Lung (tissue), 12 donors: ENCODE data around the gene GREB1L. TPM values are rescaled to one million over a fixed set of nuclear protein-coding genes. Genes with fewer than 3 reads are reported as not detected.

Experiments used
- ATAC-seq: fragments of 200-7000 bp; cut with Tn5 transposase; one replicate; pipeline ENCODE4 v1.9.1; 2020; ENCODE audit warnings: moderate number of reproducible peaks; ENCODE audit not compliant: insufficient read depth, low FRiP score
- DNase-seq, 3 donors: peaks; one replicate each; pipeline ENCODE4 v3.0.0-alpha.2; 2013 to 2017
- H3K27ac ChIP-seq, 2 donors: one replicate each; pipeline ENCODE4 v1.5.1; 2013; ENCODE audit warnings: mild to moderate bottlenecking in 2 of 2, moderate library complexity in 2 of 2, control low read depth in 1 of 2, inconsistent platforms in 1 of 2, low read depth in 1 of 2, low read length in 1 of 2
- H3K27me3 ChIP-seq, 3 donors: one replicate each; pipeline ENCODE4 v1.5.1; 2013; ENCODE audit warnings: low read length in 2 of 3; ENCODE audit not compliant: control insufficient read depth in 3 of 3, insufficient read depth in 3 of 3
- H3K36me3 ChIP-seq, 4 donors: one replicate each; pipeline ENCODE4 v1.5.1; 2013; ENCODE audit warnings: low read length in 4 of 4, mild to moderate bottlenecking in 1 of 4, moderate library complexity in 1 of 4; ENCODE audit not compliant: control insufficient read depth in 4 of 4, insufficient read depth in 4 of 4
- H3K4me1 ChIP-seq, 5 donors: one replicate each; pipeline ENCODE4 v1.5.1; 2013; ENCODE audit warnings: low read length in 5 of 5, mild to moderate bottlenecking in 2 of 5, moderate library complexity in 1 of 5; ENCODE audit not compliant: control insufficient read depth in 5 of 5, insufficient read depth in 5 of 5
- H3K4me3 ChIP-seq: one replicate; pipeline ENCODE4 v1.5.1; 2013; ENCODE audit warnings: mild to moderate bottlenecking, control low read depth, moderate library complexity
- H3K9ac ChIP-seq, 2 donors: one replicate each; pipeline ENCODE4 v1.5.1; 2013; ENCODE audit warnings: low read length in 2 of 2, control low read depth in 1 of 2; ENCODE audit not compliant: insufficient read depth in 1 of 2
- H3K9me3 ChIP-seq, 4 donors: one replicate each; pipeline ENCODE4 v1.5.1; 2013; ENCODE audit warnings: low read length in 3 of 4, mild to moderate bottlenecking in 1 of 4, moderate library complexity in 1 of 4; ENCODE audit not compliant: control insufficient read depth in 4 of 4, insufficient read depth in 3 of 4
- WGBS, 2 donors: extraction: QIAGEN DNeasy Blood & Tissue Kit; methylation state at CpG; one replicate each; pipeline ENCODE4 v1.1.7; 2013; 5-methylcytosine and 5-hydroxymethylcytosine counted together
- polyA plus RNA-seq, 2 donors: library from polyadenylated mRNA; stranded (reverse); fragments of 200-250 nt; gene quantifications; one replicate each; pipeline ENCODE4 v1.2.1, GENCODE V29; 2013
- total RNA-seq, 2 donors: library from RNA; depleted of rRNA in 1 of 2; stranded (reverse); fragments of >200 nt in 1 of 2; gene quantifications; one replicate each; pipeline ENCODE4 v1.2.1, GENCODE V29; 2014 to 2021
- TF ChIP-seq, protein P1 (sequence below): IDR thresholded peaks from 2 replicates; pipeline ENCODE4 v1.5.1; 2012; ENCODE audit warnings: mild to moderate bottlenecking; ENCODE audit errors: control extremely low read depth, extremely low read depth
- donor health status: control.
- donor health status: control.
- donor health status: Bipolar disorder and iron deficiency.
- donor health status: healthy.
- donor health status: DM: yes; HTN: yes; CAD: no.

The GREB1L gene
- total and polyA plus RNA-seq, 4 donors = 0.08 to 1.2 (median 0.41) TPM

DNA sequence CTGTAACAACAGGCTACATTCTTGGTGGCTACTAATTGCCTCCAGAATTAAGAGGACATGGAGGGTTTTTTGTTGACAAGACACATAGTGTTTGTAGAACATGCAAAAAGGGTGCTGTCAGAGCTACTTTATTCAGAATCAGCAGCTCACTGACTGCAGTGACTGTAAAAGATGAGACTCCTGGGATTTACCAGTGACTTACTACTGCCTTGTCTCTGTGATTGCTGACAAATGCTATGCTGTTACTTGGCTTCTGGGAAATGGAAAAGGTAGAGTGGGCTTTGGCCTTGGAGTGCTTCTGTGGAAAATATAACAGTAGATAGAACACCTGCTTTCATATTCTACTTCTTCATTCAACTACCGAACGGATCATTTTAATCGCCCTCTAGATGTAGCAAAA, 47.8 kb downstream of the GREB1L start:
- H3K27ac ChIP-seq = no peak overlapping the region
- DNase-seq = no peak
- H3K36me3 ChIP-seq = no peaks in the 10 kb centered on the region
- no peak overlapping the region for H3K4me3 ChIP-seq
- peaks cover 0 to 2% (median 0%) of the 10 kb centered on the region in 5 donors for H3K4me1 ChIP-seq
- TF ChIP-seq, protein P1, sequence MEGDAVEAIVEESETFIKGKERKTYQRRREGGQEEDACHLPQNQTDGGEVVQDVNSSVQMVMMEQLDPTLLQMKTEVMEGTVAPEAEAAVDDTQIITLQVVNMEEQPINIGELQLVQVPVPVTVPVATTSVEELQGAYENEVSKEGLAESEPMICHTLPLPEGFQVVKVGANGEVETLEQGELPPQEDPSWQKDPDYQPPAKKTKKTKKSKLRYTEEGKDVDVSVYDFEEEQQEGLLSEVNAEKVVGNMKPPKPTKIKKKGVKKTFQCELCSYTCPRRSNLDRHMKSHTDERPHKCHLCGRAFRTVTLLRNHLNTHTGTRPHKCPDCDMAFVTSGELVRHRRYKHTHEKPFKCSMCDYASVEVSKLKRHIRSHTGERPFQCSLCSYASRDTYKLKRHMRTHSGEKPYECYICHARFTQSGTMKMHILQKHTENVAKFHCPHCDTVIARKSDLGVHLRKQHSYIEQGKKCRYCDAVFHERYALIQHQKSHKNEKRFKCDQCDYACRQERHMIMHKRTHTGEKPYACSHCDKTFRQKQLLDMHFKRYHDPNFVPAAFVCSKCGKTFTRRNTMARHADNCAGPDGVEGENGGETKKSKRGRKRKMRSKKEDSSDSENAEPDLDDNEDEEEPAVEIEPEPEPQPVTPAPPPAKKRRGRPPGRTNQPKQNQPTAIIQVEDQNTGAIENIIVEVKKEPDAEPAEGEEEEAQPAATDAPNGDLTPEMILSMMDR = no peak
- H3K9ac ChIP-seq = no peak overlapping the region
- ATAC-seq = no peak
- 96 to 97% methylated on average over 3 of the region's 3 CpGs for WGBS, 2 donors
- no peaks in the 10 kb centered on the region for H3K27me3 ChIP-seq
- H3K9me3 ChIP-seq = no peaks in the 10 kb centered on the region

DNA sequence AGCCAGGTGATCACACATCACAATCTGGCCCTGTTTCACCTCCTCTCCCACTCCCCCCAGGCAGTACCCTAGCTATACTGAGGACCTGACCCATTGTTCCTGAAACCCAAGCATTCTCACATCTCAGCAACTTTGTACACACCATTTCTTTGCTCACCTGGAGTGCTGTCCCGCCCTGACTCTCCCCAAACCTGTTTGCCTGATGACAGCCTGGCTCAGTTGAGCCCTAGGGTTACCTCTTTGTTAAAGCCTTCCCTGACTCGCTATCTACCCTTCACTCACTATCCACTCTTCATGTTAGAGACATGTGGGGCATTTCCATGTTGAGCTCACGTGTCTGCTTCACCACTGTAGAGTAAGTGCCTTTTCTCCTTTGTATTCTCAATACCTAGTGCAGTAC, 49.1 kb downstream of the GREB1L start:
- no peaks in the 10 kb centered on the region for H3K9me3 ChIP-seq
- ATAC-seq (no peak), DNase-seq (peak in 2 of 3 donors; percentile 19 to 35)
- H3K9ac ChIP-seq = no peak overlapping the region
- H3K27ac ChIP-seq = no peak overlapping the region
- WGBS, 2 donors = 68 to 72% methylated on average over 3 of the region's 3 CpGs
- H3K4me3 ChIP-seq = no peak overlapping the region
- H3K4me1 ChIP-seq = peaks cover 0 to 2% (median 0%) of the 10 kb centered on the region in 5 donors
- no peaks in the 10 kb centered on the region for H3K27me3 ChIP-seq
- no peaks in the 10 kb centered on the region for H3K36me3 ChIP-seq
- TF ChIP-seq, protein P1 = no peak

DNA sequence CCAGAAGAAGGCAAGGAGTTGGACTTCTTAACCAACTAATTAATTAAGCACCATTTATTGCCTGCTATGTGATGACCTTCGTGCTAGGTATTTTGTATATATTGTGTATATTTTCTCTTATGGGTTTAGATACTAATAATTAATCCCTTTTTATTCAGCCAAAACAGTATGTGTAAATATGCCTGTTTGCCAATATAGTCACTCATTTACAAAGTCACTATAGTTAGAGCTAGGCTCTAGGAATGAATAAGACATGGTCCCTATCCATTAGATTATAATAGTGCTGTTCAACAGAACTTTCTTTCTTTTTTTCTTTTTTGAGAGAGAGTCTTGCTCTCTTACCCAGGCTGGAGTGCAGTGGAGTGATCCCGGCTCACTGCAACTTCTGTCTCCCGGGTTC, 51.4 kb downstream of the GREB1L start:
- Histone ChIP-seq H3K27me3 (no peaks in the 10 kb centered on the region), H3K9ac (no peak overlapping the region), H3K27ac (no peak overlapping the region), H3K9me3 (no peaks in the 10 kb centered on the region), H3K4me1 (peaks cover 0 to 2% (median 0%) of the 10 kb centered on the region in 5 donors), H3K36me3 (no peaks in the 10 kb centered on the region), H3K4me3 (no peak overlapping the region)
- no peak for ATAC-seq
- TF ChIP-seq, protein P1 = no peak
- WGBS, 2 donors = 94 to 97% methylated on average over 3 of the region's 3 CpGs
- DNase-seq = no peak

DNA sequence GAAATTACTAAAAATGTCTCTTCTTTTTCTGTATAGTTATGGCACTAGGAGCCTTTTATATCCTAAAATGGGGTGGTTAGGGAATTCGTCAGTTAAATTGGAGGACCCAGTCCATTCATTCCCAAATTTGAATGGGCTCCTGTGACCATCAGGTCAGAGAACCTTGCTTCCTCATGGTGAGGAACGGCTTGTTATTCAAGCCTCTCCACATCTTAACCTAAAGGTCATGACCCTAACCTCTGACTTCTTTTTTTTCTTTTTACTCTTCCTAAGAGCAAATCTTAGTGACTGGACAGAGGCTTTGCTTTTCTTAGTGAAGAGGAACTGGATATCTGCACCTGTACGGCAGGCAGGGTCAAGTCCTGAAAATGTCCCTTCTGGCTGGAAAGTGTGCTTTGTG, 53.1 kb downstream of the GREB1L start:
- no peaks in the 10 kb centered on the region for H3K27me3 ChIP-seq
- 80 to 91% methylated on average over 3 of the region's 3 CpGs for WGBS, 2 donors
- peaks cover 0 to 2% (median 0%) of the 10 kb centered on the region in 5 donors for H3K4me1 ChIP-seq
- no peak overlapping the region for H3K4me3 ChIP-seq
- H3K27ac ChIP-seq = no peak overlapping the region
- TF ChIP-seq, protein P1 = no peak
- DNase-seq (no peak), ATAC-seq (no peak)
- H3K9me3 ChIP-seq = no peaks in the 10 kb centered on the region
- H3K9ac ChIP-seq = no peak overlapping the region
- no peaks in the 10 kb centered on the region for H3K36me3 ChIP-seq
